Jurkat, Clone E6-1 (cell line): ENCODE measurements around the gene TBX5.
A peak's percentile ranks its signal among the peaks of the same experiment; 100 is the strongest.

Experiments used
- DNase-seq: peaks from one replicate; pipeline ENCODE4 v3.0.0-alpha.2; 2011; ENCODE audit warnings: low read depth, low spot score
- H3K4me3 ChIP-seq: 2 replicates; pipeline ENCODE4 v1.5.1; 2011; ENCODE audit warnings: mild to moderate bottlenecking, low read length, control low read depth, moderate library complexity

Gene TBX5

GRCh38 chr12:114438635-114439256, 32.8 kb upstream of the TBX5 start:
- DNase-seq = no peak

DNA sequence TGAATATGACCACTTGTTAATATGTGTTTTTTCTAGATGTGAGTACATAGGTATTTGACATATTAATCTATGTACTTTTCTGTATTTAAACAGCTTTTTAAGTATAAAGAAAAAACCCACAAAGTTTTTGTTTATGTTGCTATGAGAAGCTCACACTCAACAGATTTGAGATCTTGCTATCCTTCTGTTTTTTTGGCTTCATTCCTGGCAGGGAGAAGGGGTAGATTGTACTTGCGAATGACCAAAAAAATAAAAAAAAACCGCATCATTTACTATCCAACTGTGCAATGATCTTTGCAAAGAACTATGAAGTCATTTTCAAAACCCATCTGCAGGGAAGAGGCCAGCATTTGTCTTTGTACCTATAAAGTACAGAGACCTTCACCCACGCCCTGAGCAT, 28.4 kb upstream of the TBX5 start:
- no peak for DNase-seq
- no peak overlapping the region for H3K4me3 ChIP-seq

More at GRCh38 chr12:114438635-114439256, 32.8 kb upstream of the TBX5 start:
- no peak overlapping the region for H3K4me3 ChIP-seq

- DNase-seq = no peak
- no peak overlapping the region for H3K4me3 ChIP-seq
These were observed 26.0 kb upstream of the TBX5 start for GRCh38 chr12:114431902-114432301.

DNA sequence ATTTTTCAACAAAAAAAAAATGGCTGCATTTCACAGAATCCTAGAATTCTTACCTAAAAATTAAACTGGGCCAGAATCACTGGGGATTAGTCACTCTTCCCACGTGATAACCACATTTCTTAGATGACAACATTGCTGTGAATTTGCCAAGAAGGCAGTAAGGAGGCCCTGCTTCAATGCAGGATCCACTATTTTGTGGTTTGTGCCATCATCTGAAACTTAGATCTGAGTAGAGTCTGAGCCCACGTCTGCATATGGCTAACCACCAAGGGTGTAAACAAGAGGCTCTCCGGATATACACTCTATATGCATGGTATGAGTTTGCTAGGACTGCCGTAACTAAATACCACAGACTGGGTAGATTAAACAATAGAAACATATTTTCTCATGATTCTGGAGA, 24.4 kb upstream of the TBX5 start:
- H3K4me3 ChIP-seq = no peak overlapping the region
- DNase-seq = peak; percentile 39

- no peak for DNase-seq
- H3K4me3 ChIP-seq = no peak overlapping the region
These were observed 19.2 kb upstream of the TBX5 start for GRCh38 chr12:114425031-114425626.

DNA sequence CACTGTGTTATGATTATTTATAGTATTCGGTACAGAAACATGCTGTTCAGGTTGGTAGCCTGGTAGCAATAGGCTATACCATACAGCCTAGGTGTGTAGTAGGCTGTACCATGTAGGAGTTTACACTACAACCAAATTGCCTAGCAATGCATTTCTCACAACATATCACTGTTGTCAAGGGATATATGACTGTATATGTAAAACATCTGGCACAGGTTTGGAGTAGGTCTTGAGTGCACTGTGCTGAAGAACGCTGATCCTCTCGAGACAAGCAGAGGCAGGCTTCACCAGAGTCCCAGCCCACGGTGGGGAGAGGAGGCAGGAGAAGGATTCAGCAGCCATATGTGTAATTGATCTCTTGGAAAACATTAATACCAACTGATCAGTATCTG, 15.0 kb upstream of the TBX5 start:
- DNase-seq = no peak
- no peak overlapping the region for H3K4me3 ChIP-seq

- no peak for DNase-seq
- H3K4me3 ChIP-seq = no peak overlapping the region
These were observed 14.4 kb upstream of the TBX5 start for GRCh38 chr12:114420182-114420943.

DNA sequence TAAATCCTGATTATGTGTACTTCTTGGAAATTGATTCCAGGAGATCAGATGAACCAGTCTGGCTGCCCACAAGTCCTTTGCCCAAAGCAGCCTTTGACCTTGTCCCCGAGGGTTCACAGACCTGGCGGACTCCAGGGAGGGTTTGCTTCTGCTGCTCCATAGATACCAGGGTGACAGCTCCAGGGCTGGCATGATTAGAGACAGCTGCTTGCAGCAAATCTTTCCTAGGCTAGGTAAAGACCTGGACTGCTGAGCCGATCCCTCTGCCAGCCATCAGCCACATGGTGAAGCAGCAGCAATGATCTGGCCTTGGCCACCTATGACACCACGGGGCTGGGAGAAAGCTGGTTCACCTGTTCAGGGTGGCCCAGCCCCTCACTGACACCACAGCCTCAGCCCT, 10.1 kb upstream of the TBX5 start:
- DNase-seq = no peak
- H3K4me3 ChIP-seq = no peak overlapping the region

DNA sequence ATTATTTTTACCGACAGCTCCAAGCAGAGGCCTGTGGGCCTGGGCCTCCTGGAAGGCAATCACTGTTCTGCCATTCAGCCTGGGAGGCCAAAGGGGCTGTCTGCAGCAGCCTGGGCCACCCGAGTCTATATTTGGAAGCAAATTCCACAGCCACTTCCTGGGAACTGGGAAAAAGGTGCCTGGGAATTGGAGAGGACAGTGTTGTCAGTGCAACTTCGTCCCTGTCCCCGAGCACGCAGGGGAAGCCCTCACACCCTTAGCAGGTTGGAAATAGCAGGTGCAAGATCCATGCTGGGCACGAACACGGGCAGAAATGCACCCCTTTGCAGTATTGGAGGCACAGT, 9.6 kb upstream of the TBX5 start:
- no peak overlapping the region for H3K4me3 ChIP-seq
- no peak for DNase-seq

- no peak for DNase-seq
- H3K4me3 ChIP-seq = no peak overlapping the region
These were observed 9.1 kb upstream of the TBX5 start for GRCh38 chr12:114414866-114415524.

DNA sequence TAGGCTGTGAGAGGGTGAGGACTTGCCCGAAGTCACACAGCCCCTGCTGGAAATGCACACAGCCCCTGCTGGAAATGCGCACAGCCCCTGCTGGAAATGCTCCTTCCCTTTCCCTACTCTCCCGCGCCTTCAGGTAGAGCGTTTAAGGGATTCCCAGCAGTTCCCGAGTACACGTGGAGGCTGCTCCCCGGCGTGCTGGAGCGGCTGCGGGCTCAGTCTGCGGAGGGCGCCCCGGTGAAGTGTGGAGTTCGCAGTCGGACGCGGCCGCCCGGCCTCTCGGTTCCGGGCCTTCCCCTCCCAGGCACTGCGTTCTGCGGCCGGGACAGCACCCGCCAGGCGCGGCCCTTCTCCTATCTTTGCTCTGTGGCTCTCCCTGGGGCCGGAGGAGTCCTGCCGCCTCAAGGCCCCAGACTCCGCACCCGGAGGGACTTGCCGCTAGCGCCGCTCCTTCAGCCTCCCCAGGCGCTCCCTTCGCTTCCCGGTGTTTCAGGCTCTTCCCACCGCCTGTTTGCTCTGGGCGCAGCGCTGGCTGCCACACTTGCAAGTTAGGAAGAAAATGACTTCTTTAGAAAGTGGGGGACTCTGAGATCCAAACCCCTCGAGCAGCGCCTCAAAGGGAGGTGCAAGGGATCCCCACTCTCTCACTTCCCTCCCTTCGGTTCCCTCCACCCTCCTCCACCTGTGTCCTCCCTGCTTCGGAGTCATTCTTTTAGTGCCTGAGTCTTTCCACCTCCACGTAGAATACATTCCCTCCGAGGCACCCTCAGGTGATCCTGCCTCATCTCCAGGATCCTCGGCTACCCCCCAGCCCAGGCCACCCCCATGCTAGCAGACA, 8.3 kb upstream of the TBX5 start:
- H3K4me3 ChIP-seq = no peak overlapping the region

DNA sequence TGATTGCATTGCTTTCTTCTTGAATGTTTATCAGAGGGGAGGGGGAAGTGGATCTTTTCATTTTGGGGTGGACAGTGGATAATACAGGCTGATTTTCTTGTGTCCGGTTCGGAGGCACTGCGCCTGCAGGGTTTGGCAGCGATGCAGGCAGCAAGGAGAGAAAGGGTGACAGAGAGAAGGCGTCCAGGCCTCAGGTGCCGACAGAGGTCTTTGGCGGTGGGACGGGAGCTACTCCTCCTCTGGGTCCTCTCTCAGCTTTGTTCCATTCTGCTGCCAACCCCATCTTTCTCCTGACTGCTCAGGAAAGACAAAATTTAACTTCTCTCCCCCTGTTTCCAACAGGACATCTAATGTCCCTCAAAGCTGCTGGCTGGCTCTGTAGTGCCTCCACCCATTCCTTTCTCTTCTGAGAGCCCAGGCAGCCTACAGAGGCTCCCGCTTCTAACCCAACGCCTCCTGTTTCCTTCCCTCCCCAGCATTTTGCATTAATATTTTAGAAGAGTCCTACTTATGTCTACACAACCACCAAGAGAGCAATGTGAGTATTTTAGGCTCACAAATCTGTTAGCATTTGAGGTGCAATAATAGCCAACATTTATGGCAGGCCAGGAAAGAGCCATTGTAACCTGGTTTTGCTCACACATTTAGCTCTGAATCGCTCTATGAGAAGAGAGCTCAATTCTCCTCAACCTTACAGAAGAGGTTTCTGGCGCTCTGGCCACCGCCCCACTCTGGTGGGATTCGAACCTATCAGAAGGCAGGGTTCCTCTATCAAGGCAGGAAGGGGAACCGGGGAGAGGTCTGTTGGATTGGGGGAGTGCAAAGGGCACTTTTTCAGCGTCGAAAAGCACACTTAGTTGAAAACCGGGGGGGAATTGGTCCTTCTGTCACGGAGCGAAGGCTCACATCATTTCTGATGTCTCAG, 7.1 kb upstream of the TBX5 start:
- no peak overlapping the region for H3K4me3 ChIP-seq
- no peak for DNase-seq

More for the DNA sequence above, 8.3 kb upstream of the TBX5 start:
- DNase-seq = no peak

GRCh38 chr12:114412307-114412706, 6.4 kb upstream of the TBX5 start:
- DNase-seq = no peak
- no peak overlapping the region for H3K4me3 ChIP-seq

DNA sequence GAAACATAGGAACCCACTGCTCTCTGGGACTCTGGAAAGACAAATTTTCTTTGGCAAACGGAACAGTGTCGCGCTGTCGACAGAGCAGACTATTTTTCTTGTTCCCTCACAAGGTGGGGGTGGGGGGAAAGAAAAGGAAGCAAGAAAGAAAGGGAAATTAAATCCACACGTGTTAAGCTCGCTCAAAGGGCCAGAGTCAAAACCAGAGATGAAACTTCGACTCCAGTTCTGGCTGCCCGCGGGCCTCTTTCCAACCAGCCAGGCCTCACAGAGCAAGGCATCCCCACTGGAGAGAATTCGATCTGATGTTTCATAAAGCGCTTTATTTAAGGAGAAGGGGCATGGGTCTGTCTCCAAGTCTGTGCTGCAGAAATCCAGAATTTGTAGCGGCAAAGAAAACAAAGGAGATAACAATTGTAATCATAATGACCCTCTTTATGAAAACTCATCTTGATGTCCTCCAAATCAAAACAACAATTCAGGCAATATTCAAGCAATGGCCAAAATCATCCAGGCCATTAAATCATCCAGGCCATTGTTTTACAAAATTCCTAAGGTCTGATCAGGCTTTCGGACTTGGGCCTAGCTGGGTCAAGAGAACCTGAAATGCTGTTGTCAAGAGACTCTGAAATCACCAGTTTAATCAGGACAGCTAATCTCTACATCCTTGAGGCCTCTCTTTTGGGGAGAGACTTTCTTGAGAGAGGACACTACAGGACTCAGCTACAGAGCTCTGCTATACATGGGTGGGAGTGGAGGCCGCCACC, 5.3 kb upstream of the TBX5 start:
- no peak overlapping the region for H3K4me3 ChIP-seq
- DNase-seq = no peak

GRCh38 chr12:114409852-114410600, 4.1 kb upstream of the TBX5 start:
- no peak for DNase-seq
- no peak overlapping the region for H3K4me3 ChIP-seq

DNA sequence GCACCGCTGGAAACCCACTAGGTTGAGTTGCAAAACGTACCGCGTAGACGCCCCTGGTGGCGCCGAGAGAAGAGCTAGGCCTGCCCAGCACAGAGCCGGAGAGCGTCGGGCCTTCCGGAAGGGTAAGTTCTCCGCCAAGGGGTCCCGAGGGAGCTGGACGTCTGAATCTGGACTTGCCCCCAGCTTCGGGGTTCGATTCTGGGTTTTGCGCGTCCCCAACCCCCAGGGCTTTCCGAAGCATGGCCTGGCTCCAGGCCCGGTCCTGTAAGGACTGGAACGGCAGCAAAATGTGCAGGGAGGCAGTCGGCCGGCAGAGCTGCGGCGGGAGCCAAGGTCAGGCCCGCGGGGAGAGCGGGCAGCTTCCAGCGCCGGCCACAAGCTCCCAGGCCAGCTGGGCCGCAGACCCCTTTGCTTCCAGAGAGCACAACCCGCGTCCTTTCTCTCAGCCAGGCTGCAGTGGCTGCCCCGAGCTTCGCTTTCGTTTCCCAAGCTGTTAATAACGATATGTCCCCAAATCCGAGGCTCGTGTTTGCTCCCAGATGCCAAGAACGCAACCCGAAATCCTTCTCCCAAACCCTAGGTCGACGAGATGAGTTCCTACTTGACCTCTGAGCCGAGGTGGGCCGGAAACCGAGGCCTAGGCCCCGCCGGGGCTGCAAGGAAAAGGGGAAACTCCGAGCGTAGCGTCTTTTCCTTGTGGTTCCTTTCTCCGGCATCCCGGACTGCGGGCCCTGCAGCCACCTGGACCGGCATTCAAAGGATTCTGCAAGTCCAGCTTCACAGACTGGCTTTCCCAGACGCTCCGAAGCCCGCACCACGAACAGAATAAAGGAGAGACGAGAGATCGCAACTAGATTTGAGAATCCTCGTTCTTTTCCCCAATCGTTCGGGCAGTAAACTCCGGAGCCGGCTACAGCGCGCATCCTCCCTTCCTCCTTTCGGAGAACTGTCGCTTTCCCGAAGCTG, 3.2 kb upstream of the TBX5 start:
- no peak for DNase-seq
- no peak overlapping the region for H3K4me3 ChIP-seq
